Transverse colon (tissue), 4 donors: Measurements from ENCODE around the gene SAPCD2. TPM values are rescaled to one million over a fixed set of nuclear protein-coding genes. Genes with fewer than 3 reads are reported as not detected.

Experiments used
- DNase-seq: peaks from one replicate; pipeline ENCODE4 v3.0.0-alpha.2; 2019
- H3K27ac ChIP-seq, 4 donors: fragments of 200-600 bp; sonication (generic); 2 replicates each; pipeline ENCODE4 v1.5.1; 2016 to 2018; ENCODE audit warnings: inconsistent platforms in 4 of 4
- H3K27me3 ChIP-seq: fragments of 200-600 bp; sonication (generic); 2 replicates; pipeline ENCODE4 v1.5.1; 2017; ENCODE audit warnings: inconsistent platforms
- H3K36me3 ChIP-seq, 4 donors: fragments of 200-600 bp; sonication (generic); 2 replicates each; pipeline ENCODE4 v1.5.1; 2017 to 2019; ENCODE audit warnings: inconsistent platforms in 4 of 4
- H3K4me1 ChIP-seq, 4 donors: fragments of 200-600 bp; sonication (generic); 2 replicates each; pipeline ENCODE4 v1.5.1; 2017 to 2020; ENCODE audit warnings: inconsistent platforms in 4 of 4
- H3K4me3 ChIP-seq, 4 donors: fragments of 200-600 bp; sonication (generic); 1 replicate in 1 of 4; 2 replicates in 3 of 4; pipeline versions ENCODE4 v1.5.1 to v1.6.1; 2017 to 2019; ENCODE audit warnings: inconsistent platforms in 4 of 4
- H3K9me3 ChIP-seq, 2 donors: fragments of 200-600 bp; sonication (generic); 2 replicates each; pipeline ENCODE4 v1.5.1; 2017 to 2019; ENCODE audit warnings: inconsistent platforms in 2 of 2
- EP300 ChIP-seq: sonication (generic); formaldehyde crosslinking; IDR thresholded peaks from one replicate; pipeline ENCODE4 v1.6.1; 2017; ENCODE audit warnings: antibody characterized with exemption, low read depth
- POLR2A ChIP-seq: fragments of 450-650 bp; IDR thresholded peaks from one replicate; pipeline ENCODE4 v1.6.1; 2016; ENCODE audit warnings: antibody characterized with exemption, mild to moderate bottlenecking, moderate library complexity
- POLR2AphosphoS5 ChIP-seq, 3 donors: sonication (generic); formaldehyde crosslinking; IDR thresholded peaks; one replicate each; pipeline ENCODE4 v1.6.1; 2016; ENCODE audit warnings: antibody characterized with exemption in 3 of 3
- WGBS, 2 donors: methylation state at CpG; one replicate each; pipeline ENCODE4 v1.1.5; 2018; ENCODE audit warnings: low coverage in 1 of 2; 5-methylcytosine and 5-hydroxymethylcytosine counted together
- in situ Hi-C, 4 donors: fragments of 200-750 bp; cut with MboI; loops; one replicate each; pipeline versions ENCODE4 v1.15.0 to v1.15.1; 2017; ENCODE audit warnings: low sequenced_read_pairs in 3 of 4, low pct_ligation_motif_present in 1 of 4, low pct_unique_long_range_greater_than_20kb in 1 of 4
- intact Hi-C: fragments of 100-400 bp; cut with DNase I; formaldehyde crosslinking; loops from one replicate; pipeline ENCODE4 v1.15.1; 2023; ENCODE audit warnings: low total_unique reads
- total RNA-seq, 4 donors: library from RNA; depleted of rRNA; stranded (reverse); fragments of >200 nt; gene quantifications; one replicate each; pipeline ENCODE4 v1.1.0, GENCODE V29; 2016
- TF ChIP-seq, protein P1 (sequence below), 5 experiments: fragments of 200-600 bp in 3 of 5; fragments of 450-650 bp in 2 of 5; sonication (generic) in 3 of 5; IDR thresholded peaks; 1 replicate in 2 of 5; 2 replicates in 3 of 5; pipeline ENCODE4 v1.5.1; 2016 to 2017; ENCODE audit warnings: antibody characterized with exemption in 5 of 5, inconsistent platforms in 3 of 5, mild to moderate bottlenecking in 2 of 5, moderate library complexity in 1 of 5

The SAPCD2 gene
- total RNA-seq, 4 donors from 2014 or later: 0.37 to 37.2 (median 3.3) TPM

DNA sequence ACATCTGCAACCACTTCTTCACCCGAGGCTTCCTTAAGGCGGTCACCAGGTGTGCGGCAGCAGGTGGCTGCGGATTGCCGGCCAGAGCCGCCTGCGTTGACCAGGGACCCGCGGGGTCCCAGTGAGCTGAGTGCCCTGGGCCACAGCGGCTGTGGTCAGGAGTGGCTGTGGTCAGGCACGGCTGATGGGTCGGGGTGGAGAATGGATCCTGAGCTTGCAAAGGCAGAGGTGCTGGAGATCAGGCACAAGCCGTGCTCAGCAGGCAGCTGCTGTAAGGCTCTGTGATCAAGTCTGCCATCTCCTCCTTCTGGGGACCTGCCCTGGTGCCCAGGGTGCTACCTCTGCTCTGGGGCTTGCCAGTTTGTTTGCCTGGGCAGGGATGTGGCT is 9.0 kb upstream of the SAPCD2 start:
- Histone ChIP-seq H3K4me3 (no peak overlapping the region), H3K27me3 (peaks cover 23% of the 10 kb centered on the region), H3K27ac (no peak overlapping the region), H3K4me1 (peaks cover 16 to 33% (median 24%) of the 10 kb centered on the region in 4 donors), H3K36me3 (no peaks in the 10 kb centered on the region), H3K9me3 (no peaks in the 10 kb centered on the region)
- intact Hi-C loops (no loop called here), in situ Hi-C loops (no loop called here)
- TF ChIP-seq EP300 (no peak), POLR2A (no peak), POLR2AphosphoS5 (IDR thresholded peaks at IDR 0.05) (no peak)
- TF ChIP-seq, protein P1, sequence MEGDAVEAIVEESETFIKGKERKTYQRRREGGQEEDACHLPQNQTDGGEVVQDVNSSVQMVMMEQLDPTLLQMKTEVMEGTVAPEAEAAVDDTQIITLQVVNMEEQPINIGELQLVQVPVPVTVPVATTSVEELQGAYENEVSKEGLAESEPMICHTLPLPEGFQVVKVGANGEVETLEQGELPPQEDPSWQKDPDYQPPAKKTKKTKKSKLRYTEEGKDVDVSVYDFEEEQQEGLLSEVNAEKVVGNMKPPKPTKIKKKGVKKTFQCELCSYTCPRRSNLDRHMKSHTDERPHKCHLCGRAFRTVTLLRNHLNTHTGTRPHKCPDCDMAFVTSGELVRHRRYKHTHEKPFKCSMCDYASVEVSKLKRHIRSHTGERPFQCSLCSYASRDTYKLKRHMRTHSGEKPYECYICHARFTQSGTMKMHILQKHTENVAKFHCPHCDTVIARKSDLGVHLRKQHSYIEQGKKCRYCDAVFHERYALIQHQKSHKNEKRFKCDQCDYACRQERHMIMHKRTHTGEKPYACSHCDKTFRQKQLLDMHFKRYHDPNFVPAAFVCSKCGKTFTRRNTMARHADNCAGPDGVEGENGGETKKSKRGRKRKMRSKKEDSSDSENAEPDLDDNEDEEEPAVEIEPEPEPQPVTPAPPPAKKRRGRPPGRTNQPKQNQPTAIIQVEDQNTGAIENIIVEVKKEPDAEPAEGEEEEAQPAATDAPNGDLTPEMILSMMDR (IDR thresholded peaks at IDR 0.05): no peak
- no peak for DNase-seq
- 56% methylated on average over 13 of the region's 13 CpGs; no CpG with 5 or more reads in 1 of the 2 donors for WGBS, 2 donors

DNA sequence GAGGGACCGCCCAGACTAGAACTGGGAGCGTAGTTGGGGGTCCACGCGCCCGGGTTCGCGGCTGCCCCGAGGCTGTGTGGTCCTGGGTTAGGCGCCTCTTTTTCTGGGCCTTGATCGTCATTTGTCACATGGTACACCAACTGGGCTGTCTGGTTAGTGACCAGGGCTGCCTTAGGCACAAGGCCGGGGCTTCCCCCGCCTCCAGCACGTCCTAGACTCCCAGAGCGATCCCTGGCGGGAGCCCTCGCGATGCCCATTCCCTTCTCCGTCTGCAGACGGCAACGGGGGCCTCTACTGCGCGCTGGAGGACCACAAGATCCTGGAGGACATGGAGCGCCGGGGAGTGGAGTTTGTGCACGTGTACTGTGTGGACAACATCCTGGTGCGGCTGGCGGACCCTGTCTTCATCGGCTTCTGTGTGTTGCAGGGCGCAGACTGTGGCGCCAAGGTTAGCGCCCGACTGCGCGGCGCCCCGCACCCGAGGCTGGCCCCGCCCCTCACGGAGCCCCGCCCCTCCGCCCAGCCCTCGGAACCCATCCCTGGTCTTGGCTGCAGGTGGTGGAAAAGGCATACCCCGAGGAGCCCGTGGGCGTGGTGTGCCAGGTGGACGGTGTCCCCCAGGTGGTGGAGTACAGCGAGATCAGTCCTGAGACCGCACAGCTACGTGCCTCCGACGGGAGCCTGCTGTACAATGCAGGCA is 8.5 kb upstream of the SAPCD2 start:
- Histone ChIP-seq H3K4me3 (peak overlapping the region in 2 of 4 donors; percentile 45 to 71), H3K4me1 (peaks cover 16 to 33% (median 24%) of the 10 kb centered on the region in 4 donors), H3K27ac (peak overlapping the region in 3 of 4 donors; percentile 45 to 70 (median 63)), H3K9me3 (no peaks in the 10 kb centered on the region), H3K36me3 (no peaks in the 10 kb centered on the region), H3K27me3 (peaks cover 23% of the 10 kb centered on the region)
- peak; percentile 58 for DNase-seq
- TF ChIP-seq POLR2AphosphoS5 (IDR thresholded peaks at IDR 0.05) (peak in 1 of 3 donors; percentile 27), POLR2A (no peak)
- TF ChIP-seq, protein P1 (IDR thresholded peaks at IDR 0.05): no peak
- in situ Hi-C loops (no loop called here), intact Hi-C loops (no loop called here)
- WGBS, 2 donors: 55% methylated on average over 22 of the region's 51 CpGs; no CpG with 5 or more reads in 1 of the 2 donors

GRCh38 chr9:137077758-137078693 is 7.7 kb upstream of the SAPCD2 start:
- Histone ChIP-seq H3K36me3 (no peaks in the 10 kb centered on the region), H3K9me3 (no peaks in the 10 kb centered on the region), H3K4me1 (peaks cover 16 to 32% (median 24%) of the 10 kb centered on the region in 4 donors), H3K27me3 (peaks cover 23% of the 10 kb centered on the region), H3K4me3 (peak overlapping the region; percentile 43 to 74 (median 58)), H3K27ac (peak overlapping the region; percentile 56 to 73 (median 66))
- intact Hi-C loops (no loop called here), in situ Hi-C loops (no loop called here)
- no peak for TF ChIP-seq POLR2A
- TF ChIP-seq POLR2AphosphoS5 (IDR thresholded peaks at IDR 0.05): no peak
- TF ChIP-seq, protein P1 (IDR thresholded peaks at IDR 0.05): no peak
- no peak for TF ChIP-seq EP300
- DNase-seq: peak; percentile 59
- WGBS, 2 donors: 0 to 24% methylated on average over 18 to 42 of the region's 76 CpGs
